ENCODE measurements around the gene IMMP2L. TPM values are rescaled to one million over a fixed set of nuclear protein-coding genes. Genes with fewer than 3 reads are reported as not detected.

IMMP2L gene
- total RNA-seq, 2 experiments from 2014 or later: 17.4 to 30.2 TPM

DNA sequence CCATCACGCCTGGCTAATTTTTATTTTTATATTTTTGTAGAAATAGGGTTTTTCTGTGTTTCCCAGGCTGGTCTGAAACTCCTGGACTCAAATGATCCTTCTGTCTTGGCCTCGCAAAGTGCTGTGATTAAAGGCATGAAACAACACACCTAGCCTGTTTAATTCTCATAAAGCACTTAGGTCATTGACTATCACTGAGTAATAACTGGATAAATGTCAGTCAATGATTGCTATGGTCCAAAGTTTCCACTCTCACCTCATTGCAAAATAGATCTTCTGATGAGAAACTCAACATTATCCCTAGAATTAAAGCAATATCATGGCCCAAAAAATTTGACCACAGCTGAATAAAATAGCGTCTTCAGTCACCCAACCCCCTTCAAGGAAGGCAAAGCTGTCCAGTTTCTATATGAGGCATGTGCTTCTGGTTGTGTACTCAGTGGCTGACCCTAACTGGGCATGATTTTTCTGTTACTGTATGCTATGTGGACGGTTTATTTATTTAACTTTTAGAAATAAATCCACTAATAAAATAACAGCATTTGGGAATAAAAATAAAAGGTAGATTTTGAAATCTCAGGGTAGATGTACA, 557.9 kb downstream of the IMMP2L start:
- no peaks in the 10 kb centered on the region for H3K36me3 Mint-ChIP-seq (ENCODE audit: low read depth)
- ChIA-PET CTCF (interaction anchor here (1.7 kb wide), 1 partner anchor 18 kb away, joined by 4 read pairs; no protein-coding TSS in a partner anchor), POLR2A (interaction anchor here (1.2 to 1.4 kb wide), 2 partner anchors 20 to 24 kb away, joined by 4 read pairs; no protein-coding TSS in a partner anchor)
- H3K27ac Mint-ChIP-seq: peak overlapping the region; percentile 22
- no peak overlapping the region for H3K4me3 Mint-ChIP-seq
- no peak for DNase-seq
- peaks cover 27% of the 10 kb centered on the region for H3K4me1 Mint-ChIP-seq (ENCODE audit: low read depth)
- TF ChIP-seq, protein P1, sequence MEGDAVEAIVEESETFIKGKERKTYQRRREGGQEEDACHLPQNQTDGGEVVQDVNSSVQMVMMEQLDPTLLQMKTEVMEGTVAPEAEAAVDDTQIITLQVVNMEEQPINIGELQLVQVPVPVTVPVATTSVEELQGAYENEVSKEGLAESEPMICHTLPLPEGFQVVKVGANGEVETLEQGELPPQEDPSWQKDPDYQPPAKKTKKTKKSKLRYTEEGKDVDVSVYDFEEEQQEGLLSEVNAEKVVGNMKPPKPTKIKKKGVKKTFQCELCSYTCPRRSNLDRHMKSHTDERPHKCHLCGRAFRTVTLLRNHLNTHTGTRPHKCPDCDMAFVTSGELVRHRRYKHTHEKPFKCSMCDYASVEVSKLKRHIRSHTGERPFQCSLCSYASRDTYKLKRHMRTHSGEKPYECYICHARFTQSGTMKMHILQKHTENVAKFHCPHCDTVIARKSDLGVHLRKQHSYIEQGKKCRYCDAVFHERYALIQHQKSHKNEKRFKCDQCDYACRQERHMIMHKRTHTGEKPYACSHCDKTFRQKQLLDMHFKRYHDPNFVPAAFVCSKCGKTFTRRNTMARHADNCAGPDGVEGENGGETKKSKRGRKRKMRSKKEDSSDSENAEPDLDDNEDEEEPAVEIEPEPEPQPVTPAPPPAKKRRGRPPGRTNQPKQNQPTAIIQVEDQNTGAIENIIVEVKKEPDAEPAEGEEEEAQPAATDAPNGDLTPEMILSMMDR (IDR thresholded peaks at IDR 0.05): no peak
- intact Hi-C loops (cut with micrococcal nuclease): no loop called here
- H3K27me3 Mint-ChIP-seq: no peaks in the 10 kb centered on the region
- H3K9me3 Mint-ChIP-seq: no peaks in the 10 kb centered on the region
- peak; percentile 52 for ATAC-seq

DNA sequence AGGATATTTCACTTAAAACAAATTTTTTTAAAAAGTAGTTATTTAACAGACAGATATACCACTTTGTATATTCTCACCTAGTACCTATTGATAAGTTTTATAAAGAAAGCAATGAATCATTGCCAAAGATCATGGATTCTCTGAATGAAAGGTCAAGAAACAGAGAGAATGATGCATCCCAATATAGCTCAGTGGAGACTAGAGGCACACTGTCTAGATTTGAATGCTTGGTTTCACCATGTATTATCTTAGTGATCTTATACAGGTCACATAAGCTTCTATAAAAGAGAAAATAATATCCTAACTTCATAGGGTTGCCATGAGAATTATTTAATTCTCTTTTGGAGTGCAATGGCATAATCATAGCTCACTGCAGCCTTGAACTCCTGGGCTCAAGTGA, 558.4 kb downstream of the IMMP2L start:
- ATAC-seq (peak; percentile 65), DNase-seq (no peak)
- ChIA-PET POLR2A (interaction anchor here (1.2 kb wide), 1 partner anchor 19 kb away, joined by 4 read pairs; no protein-coding TSS in a partner anchor), CTCF (interaction anchor here (1.7 kb wide), 1 partner anchor 18 kb away, joined by 4 read pairs; no protein-coding TSS in a partner anchor)
- Mint-ChIP-seq H3K36me3 (ENCODE audit: low read depth) (peaks cover 1% of the 10 kb centered on the region), H3K4me3 (no peak overlapping the region), H3K9me3 (no peaks in the 10 kb centered on the region), H3K4me1 (ENCODE audit: low read depth) (peaks cover 27% of the 10 kb centered on the region), H3K27ac (no peak overlapping the region), H3K27me3 (no peaks in the 10 kb centered on the region)
- intact Hi-C loops (cut with micrococcal nuclease): no loop called here
- TF ChIP-seq, protein P1 (IDR thresholded peaks at IDR 0.05): no peak

DNA sequence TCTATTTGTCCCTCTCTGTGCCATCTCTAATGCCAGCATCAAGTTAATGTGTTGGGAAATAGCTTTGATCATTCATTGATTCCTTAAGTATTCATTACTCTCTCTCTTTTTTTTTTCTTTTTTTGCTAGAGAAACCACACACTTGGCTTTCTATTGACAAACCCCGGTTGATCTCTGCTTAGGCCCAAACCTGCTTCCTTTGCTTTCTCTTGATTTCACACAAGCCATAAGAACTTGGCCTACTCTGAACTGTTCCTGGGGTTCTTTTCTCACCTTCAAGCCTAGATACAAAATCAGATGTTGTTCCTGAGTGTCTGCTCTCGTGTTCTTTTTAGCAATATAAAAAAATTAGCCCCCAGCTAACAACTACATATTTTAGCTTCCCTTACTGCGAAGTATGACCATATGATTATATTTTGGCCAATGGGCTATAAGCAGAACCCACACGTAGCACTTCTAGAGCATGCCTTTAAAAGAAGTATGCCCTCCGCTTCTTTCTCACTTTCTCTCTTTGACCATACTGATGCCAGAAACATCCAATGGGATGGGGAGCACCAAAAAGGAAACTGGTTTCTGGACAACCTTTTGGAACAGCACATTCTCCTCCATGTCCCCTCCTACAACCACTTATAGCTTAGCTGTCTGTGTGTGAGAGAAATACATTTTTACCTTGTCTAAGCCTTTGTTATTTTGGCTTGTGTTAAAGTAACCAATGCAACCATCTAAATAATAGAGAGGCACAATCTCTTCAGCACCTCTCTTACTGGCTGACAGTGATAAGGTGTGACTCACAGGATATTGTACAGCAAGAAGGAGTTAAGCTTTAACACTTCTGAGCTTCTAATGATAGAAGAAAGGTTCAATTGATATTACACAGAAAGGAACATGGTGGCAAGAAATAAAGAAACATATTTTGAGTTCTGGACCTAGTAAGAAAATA, 568.0 kb downstream of the IMMP2L start:
- POLR2A ChIA-PET: no interaction called here
- H3K4me3 Mint-ChIP-seq: no peak overlapping the region
- H3K4me1 Mint-ChIP-seq (ENCODE audit: low read depth): peaks cover 30% of the 10 kb centered on the region
- H3K36me3 Mint-ChIP-seq (ENCODE audit: low read depth): peaks cover 9% of the 10 kb centered on the region
- peak; percentile 91 for ATAC-seq
- no peaks in the 10 kb centered on the region for H3K27me3 Mint-ChIP-seq
- no peak for DNase-seq
- no peaks in the 10 kb centered on the region for H3K9me3 Mint-ChIP-seq
- H3K27ac Mint-ChIP-seq: peak overlapping the region; percentile 68
- intact Hi-C loops (cut with micrococcal nuclease): no loop called here
- CTCF ChIA-PET: interaction anchor here (0.9 kb wide), 1 partner anchor 63 kb away, joined by 3 read pairs; no protein-coding TSS in a partner anchor
- TF ChIP-seq, protein P1 (IDR thresholded peaks at IDR 0.05): no peak

DNA sequence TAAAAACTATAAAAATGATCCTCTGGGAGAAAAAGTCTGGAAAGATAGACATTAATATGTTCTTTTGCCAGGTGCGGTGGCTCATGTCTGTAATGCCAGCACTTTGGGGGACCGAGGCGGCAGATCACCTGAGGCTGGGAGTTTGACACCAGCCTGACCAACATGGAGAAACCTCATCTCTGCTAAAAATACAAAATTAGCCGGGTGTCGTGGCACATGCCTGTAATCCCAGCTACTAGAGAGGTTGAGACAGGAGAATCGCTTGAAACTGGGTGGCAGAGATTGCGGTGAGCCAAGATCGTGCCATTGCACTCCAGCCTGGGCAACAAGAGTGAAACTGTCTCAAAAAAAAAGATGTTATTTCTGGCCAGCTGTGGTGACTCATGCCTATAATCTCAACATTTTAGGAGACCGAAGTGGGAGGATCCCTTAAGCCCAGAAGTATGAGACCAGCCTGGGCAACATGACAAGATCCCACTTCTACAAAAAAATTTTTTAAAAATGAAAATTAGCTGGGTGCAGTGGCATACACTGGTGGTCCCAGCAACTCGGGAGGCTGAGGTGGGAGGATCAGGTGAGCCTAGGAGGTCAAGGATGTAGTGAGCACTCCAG, 573.3 kb downstream of the IMMP2L start:
- intact Hi-C loops (cut with micrococcal nuclease): no loop called here
- no peak for DNase-seq
- Mint-ChIP-seq H3K9me3 (no peaks in the 10 kb centered on the region), H3K27ac (no peak overlapping the region), H3K4me1 (ENCODE audit: low read depth) (peaks cover 21% of the 10 kb centered on the region), H3K36me3 (ENCODE audit: low read depth) (peaks cover 5% of the 10 kb centered on the region), H3K4me3 (no peak overlapping the region), H3K27me3 (no peaks in the 10 kb centered on the region)
- POLR2A ChIA-PET: no interaction called here
- no peak for ATAC-seq
- TF ChIP-seq, protein P1 (IDR thresholded peaks at IDR 0.05): no peak
- CTCF ChIA-PET: no interaction called here

All from activated CD8-positive, alpha-beta T cell treated with anti-CD3 and anti-CD28 coated beads for 36 hours (primary cell).